Mucosa of stomach (tissue), 1 donor: Measurements from ENCODE around the gene AGPAT1.
"Not testable (repeated sequence)": the region's sequence is repeated elsewhere in the genome, so short reads cannot be mapped to it uniquely, and the experiment has no call there.

Source experiments
- H3K27me3 ChIP-seq: one replicate; pipeline ENCODE4 v1.7.0; 2013; ENCODE audit warnings: mild to moderate bottlenecking, low read length; ENCODE audit not compliant: control insufficient read depth, insufficient read depth
- H3K36me3 ChIP-seq: one replicate; pipeline ENCODE4 v1.7.0; 2013; ENCODE audit warnings: low read length; ENCODE audit not compliant: control insufficient read depth, insufficient read depth
- H3K4me1 ChIP-seq: one replicate; pipeline ENCODE4 v1.7.0; 2013; ENCODE audit warnings: mild to moderate bottlenecking, low read length; ENCODE audit not compliant: control insufficient read depth, insufficient read depth
- H3K4me3 ChIP-seq: one replicate; pipeline ENCODE4 v1.7.0; 2013; ENCODE audit warnings: low read length
- H3K9ac ChIP-seq: one replicate; pipeline ENCODE4 v1.7.0; 2013; ENCODE audit warnings: mild to moderate bottlenecking, low read length, moderate library complexity
- H3K9me3 ChIP-seq: one replicate; pipeline ENCODE4 v1.7.0; 2013; ENCODE audit warnings: mild to moderate bottlenecking, low read length, moderate library complexity; ENCODE audit not compliant: control insufficient read depth
- donor health status: Pancreatic carcinoma.

AGPAT1 gene

DNA sequence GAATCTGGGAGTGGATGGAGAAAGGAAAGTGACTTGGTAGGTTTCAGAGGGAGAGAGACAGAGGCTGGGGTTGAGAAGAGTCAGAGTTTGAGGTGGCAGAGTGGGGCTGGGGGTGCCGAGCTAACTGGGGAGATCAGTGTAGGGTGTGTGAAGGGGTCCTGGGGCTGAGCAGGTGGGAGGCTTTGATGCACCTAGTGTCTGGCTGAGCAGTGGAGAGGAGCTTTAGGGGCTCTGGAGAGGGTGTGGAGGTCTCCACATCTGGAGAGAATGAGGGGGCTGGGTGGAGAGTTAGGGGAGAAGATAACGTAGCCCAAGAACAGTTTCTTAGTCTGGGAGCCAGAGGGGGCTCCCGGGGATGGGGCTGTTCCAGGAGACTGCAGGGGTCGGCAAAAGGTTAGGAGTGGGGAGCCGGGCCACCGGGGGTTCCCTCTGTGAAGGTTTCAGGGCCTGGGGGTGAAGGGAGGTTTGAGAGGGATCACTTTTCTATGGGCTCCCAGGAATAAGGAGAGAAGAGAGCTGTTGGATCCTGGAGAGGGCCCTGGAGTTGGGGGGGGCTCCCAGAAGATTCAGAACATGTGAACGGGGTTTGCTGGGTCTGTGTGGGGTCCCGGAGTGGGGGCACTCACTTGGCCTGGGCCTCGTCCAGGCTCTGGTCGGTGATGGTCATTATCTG, 13.3 kb upstream of the AGPAT1 start:
- Histone ChIP-seq H3K9ac (peak overlapping the region; percentile 95), H3K27me3 (no peaks in the 10 kb centered on the region), H3K9me3 (no peaks in the 10 kb centered on the region), H3K4me1 (peaks cover 49% of the 10 kb centered on the region), H3K36me3 (no peaks in the 10 kb centered on the region), H3K4me3 (peak overlapping the region; percentile 66)

DNA sequence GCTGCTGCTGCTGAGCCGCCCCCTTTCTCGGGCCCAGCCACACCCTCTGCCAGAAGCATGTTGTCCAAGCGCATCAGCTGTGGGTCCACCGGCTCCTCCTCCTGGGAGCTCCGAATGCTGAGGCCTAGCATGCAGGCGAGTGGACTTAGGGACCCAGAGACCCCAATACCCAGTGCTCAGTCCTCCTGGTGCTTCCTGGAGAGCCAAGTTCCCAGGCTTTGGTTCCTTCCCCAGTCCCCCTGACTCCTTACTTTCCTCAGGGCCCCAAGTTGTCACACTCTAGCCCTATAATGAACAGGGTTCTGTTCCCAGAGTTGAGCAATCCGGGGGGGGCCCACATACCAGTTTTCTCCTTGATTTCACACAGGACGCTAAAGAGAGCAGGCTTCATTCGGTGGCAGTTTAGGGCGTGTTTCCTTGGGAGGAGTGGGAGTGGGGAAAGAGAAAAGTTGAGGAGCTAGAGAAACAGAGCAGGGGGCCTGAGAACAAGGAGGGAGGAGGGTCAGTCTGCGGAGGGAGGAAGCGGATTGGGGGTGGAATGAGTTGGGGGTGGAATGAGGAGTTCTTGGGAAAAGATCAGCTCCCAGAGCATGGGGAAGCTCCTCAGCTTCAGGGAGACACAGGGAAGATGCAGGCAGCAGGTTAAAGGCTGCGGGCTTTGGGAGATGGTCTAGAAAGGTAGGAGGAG, 12.6 kb upstream of the AGPAT1 start:
- Histone ChIP-seq H3K9me3 (no peaks in the 10 kb centered on the region), H3K36me3 (no peaks in the 10 kb centered on the region), H3K27me3 (no peaks in the 10 kb centered on the region), H3K4me1 (peaks cover 49% of the 10 kb centered on the region), H3K4me3 (peak overlapping the region; percentile 66), H3K9ac (peak overlapping the region; percentile 95)

GRCh38 chr6:32187725-32188380, 12.0 kb upstream of the AGPAT1 start:
- peaks cover 45% of the 10 kb centered on the region for H3K4me1 ChIP-seq
- not testable (repeated sequence) for H3K27me3 ChIP-seq, H3K9me3 ChIP-seq, H3K36me3 ChIP-seq, H3K9ac ChIP-seq, H3K4me3 ChIP-seq

GRCh38 chr6:32187009-32187709, 11.3 kb upstream of the AGPAT1 start:
- no peaks in the 10 kb centered on the region for H3K9me3 ChIP-seq
- no peaks in the 10 kb centered on the region for H3K27me3 ChIP-seq
- H3K4me3 ChIP-seq: no peak overlapping the region
- H3K4me1 ChIP-seq: peaks cover 38% of the 10 kb centered on the region
- H3K36me3 ChIP-seq: no peaks in the 10 kb centered on the region
- H3K9ac ChIP-seq: no peak overlapping the region

DNA sequence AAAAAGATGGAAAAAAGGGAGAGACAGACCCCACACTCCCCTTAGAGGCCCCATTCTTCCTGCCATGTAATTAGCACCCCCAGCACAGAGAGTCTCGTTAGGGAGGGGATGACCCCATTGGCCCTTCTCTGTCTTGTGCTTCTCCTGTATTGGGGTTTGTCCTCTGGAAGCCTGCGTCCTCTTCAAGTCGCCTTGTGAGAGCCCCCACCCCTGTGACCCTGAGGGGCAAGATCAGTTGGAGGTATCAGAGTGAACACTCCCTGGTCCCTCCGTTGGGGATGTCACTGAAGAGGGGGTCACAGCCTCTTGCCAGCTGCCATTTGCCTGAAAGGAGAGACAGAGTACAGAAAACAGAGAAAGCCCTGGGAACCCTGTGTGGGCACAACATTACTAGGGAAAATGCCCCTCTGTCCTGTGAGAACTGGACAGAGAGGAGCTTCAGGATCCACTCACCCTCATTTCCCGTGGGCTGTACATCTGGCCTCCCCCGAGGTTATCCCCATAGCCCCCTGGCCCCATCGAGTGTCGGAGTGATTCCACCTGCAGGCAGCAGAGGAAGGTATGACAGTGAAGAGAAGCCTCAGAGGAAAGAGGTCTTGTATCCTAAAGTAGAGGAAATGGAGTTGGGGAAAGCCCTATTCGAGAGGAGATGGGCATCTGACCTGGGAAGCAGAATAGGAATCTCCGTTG, 10.4 kb upstream of the AGPAT1 start:
- not testable (repeated sequence) for H3K36me3 ChIP-seq, H3K4me3 ChIP-seq, H3K9me3 ChIP-seq, H3K27me3 ChIP-seq, H3K9ac ChIP-seq
- H3K4me1 ChIP-seq: peaks cover 38% of the 10 kb centered on the region

DNA sequence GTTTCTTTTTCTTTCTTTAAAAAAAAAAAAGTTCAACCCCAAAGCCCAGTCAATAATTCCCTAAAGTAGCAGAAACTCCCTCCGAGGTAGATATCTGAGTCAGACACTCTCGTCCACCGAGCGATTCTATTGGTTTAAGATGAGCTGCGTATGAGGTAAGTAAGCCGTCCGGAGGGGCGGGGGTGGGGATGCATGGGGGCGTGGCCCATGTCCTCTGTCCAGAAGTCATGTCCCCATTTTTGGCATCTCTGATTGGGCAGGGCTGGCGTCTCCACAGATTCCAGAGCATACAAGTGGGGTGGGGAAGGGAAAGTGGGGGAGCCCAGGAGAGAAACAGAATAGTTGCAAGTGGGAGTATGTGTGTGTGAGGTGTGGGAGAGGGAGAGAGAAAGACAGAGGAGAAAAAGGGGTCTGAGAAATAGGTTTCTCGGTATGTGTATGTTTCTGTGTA, 9.8 kb upstream of the AGPAT1 start:
- H3K9ac ChIP-seq, H3K4me3 ChIP-seq, H3K27me3 ChIP-seq, H3K36me3 ChIP-seq, H3K9me3 ChIP-seq: not testable (repeated sequence)
- peaks cover 39% of the 10 kb centered on the region for H3K4me1 ChIP-seq

DNA sequence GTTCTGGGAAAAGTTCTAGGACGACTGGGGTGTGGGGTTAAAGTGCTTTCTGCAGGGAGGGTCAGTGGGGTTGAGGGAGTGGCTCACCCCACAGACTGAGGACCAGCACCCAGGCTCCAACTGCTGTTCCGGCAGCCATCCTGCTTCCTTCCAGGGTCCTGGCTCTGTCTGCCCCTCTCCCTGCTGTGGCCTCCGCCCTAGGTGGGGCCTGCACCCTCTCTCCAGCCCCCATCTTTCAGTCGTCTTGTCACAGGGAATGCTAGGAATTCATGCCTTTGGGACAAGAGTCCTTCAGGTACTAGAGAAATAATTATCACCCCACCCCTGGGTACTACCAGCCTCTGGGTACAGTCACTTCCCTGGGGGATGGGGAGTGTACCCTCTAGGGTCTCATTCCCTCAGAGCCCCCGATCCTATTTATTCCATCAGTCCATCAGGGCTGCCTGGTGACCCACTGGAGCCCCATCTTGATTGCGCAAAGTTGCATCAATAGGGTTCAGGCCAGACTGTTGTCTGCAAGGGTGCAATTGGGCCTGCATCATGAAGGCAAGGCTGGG, 8.3 kb upstream of the AGPAT1 start, which contains the start of gene AGER:
TSS of gene AGER (minus strand) at position 170 of the 557 bp plus-strand sequence. CDS start at position 139, 31 bp downstream.
- no peaks in the 10 kb centered on the region for H3K27me3 ChIP-seq
- H3K4me3 ChIP-seq: no peak within 1 kb of the TSS
- no peaks in the 10 kb centered on the region for H3K36me3 ChIP-seq
- H3K9me3 ChIP-seq: no peaks in the 10 kb centered on the region
- peaks cover 44% of the 10 kb centered on the region for H3K4me1 ChIP-seq
- H3K9ac ChIP-seq: no peak within 1 kb of the TSS

DNA sequence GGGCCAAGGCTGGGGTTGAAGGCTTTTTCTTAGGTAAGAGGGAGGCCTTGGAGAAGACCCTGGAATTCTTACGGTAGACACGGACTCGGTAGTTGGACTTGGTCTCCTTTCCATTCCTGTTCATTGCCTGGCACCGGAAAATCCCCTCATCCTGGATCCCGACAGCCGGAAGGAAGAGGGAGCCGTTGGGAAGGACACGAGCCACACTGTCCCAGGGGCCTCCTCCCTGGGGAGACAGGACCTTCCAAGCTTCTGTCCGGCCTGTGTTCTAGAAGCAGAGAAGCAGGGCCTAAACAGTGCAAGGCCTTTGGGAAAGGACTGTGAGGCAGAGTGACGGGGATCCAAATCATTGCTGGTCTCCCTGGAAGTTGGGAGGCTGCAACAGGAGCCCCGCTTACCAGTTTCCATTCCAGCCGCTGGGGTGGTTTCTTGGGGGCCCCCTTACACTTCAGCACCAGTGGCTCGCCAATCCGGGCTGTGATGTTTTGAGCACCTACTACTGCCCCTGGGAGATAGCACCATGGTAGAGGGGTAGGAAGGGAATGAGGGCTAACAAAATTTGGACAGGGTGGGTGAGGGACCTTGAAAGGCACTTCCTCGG, 7.7 kb upstream of the AGPAT1 start:
- Histone ChIP-seq H3K9ac (no peak overlapping the region), H3K27me3 (no peaks in the 10 kb centered on the region), H3K9me3 (no peaks in the 10 kb centered on the region), H3K4me3 (no peak overlapping the region), H3K4me1 (peaks cover 43% of the 10 kb centered on the region), H3K36me3 (no peaks in the 10 kb centered on the region)

- H3K27me3 ChIP-seq: no peaks in the 10 kb centered on the region
- no peaks in the 10 kb centered on the region for H3K9me3 ChIP-seq
- H3K4me3 ChIP-seq: no peak overlapping the region
- H3K9ac ChIP-seq: no peak overlapping the region
- H3K36me3 ChIP-seq: no peaks in the 10 kb centered on the region
- H3K4me1 ChIP-seq: peaks cover 40% of the 10 kb centered on the region
Measured at GRCh38 chr6:32183030-32183429, 7.1 kb upstream of the AGPAT1 start.

GRCh38 chr6:32182555-32182981, 6.7 kb upstream of the AGPAT1 start:
- Histone ChIP-seq H3K27me3 (no peaks in the 10 kb centered on the region), H3K9me3 (no peaks in the 10 kb centered on the region), H3K4me1 (peaks cover 35% of the 10 kb centered on the region), H3K9ac (no peak overlapping the region), H3K36me3 (no peaks in the 10 kb centered on the region), H3K4me3 (no peak overlapping the region)

GRCh38 chr6:32181915-32182529, 6.1 kb upstream of the AGPAT1 start:
- Histone ChIP-seq H3K27me3 (no peaks in the 10 kb centered on the region), H3K4me1 (peaks cover 36% of the 10 kb centered on the region), H3K36me3 (no peaks in the 10 kb centered on the region), H3K4me3 (no peak overlapping the region), H3K9me3 (no peaks in the 10 kb centered on the region), H3K9ac (no peak overlapping the region)
